GM13977 (cell line): ENCODE data around the gene ZBED4.
"Not testable (repeated sequence)": the region's sequence is repeated elsewhere in the genome, so short reads cannot be mapped to it uniquely, and the experiment has no call there.

Source experiments
- DNase-seq: peaks from one replicate; pipeline ENCODE4 v3.0.0; 2012; ENCODE audit warnings: low spot score
- in situ Hi-C: fragments of 300-500 bp; cut with MboI; formaldehyde crosslinking; loops from one replicate; pipeline ENCODE4 v1.12.0; 2022; ENCODE audit warnings: low sequenced_read_pairs, low pct_unique_long_range_greater_than_20kb, mixed read lengths, inconsistent platforms; ENCODE audit not compliant: unreplicated experiment
- TF ChIP-seq, protein P1 (sequence below): IDR thresholded peaks from 2 replicates; pipeline ENCODE4 v1.5.1; 2012; ENCODE audit warnings: mild to moderate bottlenecking, control low read depth; ENCODE audit not compliant: insufficient read depth; ENCODE audit errors: extremely low read depth, missing control alignments

Gene ZBED4

DNA sequence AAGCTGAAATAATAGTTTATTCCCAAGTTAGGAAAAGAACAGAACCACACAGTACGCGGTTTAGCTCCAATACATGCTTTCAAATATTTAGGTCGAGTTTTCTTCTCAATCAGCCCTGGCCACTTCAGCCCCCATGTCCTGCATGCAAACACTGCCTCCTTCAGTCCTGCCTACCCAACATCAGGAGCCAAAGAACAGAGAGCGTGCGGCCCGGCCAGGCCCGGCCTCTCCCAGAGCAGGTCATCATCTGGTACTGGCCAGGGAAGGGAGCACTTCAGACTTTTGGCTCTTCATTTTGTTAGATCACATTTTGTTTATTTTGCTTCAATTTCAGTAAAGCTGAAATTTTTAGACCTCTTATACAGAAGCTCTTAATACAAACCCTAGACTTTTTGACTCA is 32.7 kb upstream of the ZBED4 start:
- in situ Hi-C loops = no loop called here
- TF ChIP-seq, protein P1, sequence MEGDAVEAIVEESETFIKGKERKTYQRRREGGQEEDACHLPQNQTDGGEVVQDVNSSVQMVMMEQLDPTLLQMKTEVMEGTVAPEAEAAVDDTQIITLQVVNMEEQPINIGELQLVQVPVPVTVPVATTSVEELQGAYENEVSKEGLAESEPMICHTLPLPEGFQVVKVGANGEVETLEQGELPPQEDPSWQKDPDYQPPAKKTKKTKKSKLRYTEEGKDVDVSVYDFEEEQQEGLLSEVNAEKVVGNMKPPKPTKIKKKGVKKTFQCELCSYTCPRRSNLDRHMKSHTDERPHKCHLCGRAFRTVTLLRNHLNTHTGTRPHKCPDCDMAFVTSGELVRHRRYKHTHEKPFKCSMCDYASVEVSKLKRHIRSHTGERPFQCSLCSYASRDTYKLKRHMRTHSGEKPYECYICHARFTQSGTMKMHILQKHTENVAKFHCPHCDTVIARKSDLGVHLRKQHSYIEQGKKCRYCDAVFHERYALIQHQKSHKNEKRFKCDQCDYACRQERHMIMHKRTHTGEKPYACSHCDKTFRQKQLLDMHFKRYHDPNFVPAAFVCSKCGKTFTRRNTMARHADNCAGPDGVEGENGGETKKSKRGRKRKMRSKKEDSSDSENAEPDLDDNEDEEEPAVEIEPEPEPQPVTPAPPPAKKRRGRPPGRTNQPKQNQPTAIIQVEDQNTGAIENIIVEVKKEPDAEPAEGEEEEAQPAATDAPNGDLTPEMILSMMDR = no peak
- no peak for DNase-seq

- in situ Hi-C loops, DNase-seq: not testable (repeated sequence)
Measured at GRCh38 chr22:49821741-49822140, 31.9 kb upstream of the ZBED4 start.

DNA sequence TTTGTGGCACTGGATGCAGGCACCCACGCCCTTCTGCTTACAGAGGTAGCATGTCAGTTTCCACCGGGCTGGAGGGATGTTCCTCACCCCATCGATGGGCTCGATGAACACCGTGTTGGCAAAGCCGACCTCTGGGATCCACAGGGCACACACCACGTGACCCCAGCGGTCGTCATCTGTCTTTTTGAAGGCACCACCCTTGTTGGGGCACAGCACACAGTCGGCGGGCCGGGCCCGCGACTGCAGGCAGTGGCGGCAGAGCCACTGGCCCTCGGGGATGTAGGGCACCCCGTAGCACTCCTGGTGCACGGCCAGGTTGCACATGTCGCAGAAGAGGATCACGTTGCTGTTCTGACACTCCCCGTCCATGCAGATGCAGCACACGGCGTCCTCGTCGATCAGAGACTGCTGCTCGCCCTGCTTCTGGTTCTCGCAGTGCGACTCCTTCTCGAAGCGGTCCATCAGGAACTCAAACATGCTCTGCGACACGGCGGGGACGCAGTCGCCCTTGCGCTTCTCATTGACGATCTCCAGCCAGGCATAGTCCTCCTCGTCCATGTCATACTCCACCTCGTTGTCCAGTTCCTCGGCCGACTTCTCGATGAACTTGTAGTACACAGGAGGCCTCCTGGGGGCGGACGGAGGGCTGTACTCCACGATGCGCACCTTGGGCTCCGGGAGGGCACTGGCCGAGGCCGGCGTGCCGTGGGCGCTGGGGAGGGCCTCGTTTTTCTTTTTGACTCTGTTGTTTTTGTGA is 30.2 kb upstream of the ZBED4 start:
- DNase-seq = no peak
- TF ChIP-seq, protein P1 = no peak
- in situ Hi-C loops = no loop called here

GRCh38 chr22:49824185-49824925 is 29.3 kb upstream of the ZBED4 start:
- no peak for DNase-seq
- in situ Hi-C loops = no loop called here
- TF ChIP-seq, protein P1 = no peak

GRCh38 chr22:49824936-49825335 is 28.7 kb upstream of the ZBED4 start:
- in situ Hi-C loops = no loop called here
- DNase-seq = no peak
- TF ChIP-seq, protein P1 = no peak

GRCh38 chr22:49825436-49825835 is 28.2 kb upstream of the ZBED4 start:
- DNase-seq = no peak
- TF ChIP-seq, protein P1 = no peak
- in situ Hi-C loops = no loop called here

DNA sequence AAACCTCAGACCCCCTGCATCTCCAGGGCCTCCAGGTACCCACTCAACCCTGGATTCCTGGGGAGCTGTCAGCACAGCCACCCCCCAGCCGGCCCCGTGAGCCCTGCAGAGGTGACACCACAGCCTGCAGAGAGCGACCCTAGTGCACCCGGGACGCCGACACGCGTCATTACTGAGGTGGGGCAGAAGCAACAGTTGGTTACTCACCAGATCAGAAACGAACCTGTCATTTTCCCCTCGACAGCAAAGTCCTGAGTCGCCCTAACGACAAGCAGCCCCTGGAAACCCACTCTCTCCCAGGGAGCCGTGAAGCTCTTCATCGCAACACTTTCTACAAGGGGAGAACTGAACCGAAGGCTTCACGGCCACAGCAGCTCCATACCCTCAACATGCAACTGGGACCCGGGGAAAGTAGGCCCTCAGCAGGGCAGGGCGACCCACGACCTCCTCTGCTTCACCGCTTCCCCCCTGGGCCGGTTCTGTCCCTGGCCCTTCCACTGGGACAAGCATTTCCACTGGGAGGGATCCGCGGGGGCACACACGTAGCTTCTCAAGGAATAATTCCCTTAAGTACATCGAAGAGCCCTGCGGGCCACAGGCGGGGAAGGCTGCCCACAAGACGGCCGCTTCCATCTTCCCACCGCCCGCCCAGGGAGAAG is 27.6 kb upstream of the ZBED4 start:
- in situ Hi-C loops = no loop called here
- DNase-seq = no peak
- TF ChIP-seq, protein P1 = no peak
